Mammary epithelial cell (primary cell): ENCODE data around the gene HELT.

Experiments used
- CTCF ChIP-seq, 2 donors: IDR thresholded peaks in 1 of 2; conservative IDR thresholded peaks in 1 of 2; 2 replicates each; pipeline ENCODE4 v1.5.1; 2011 to 2012; ENCODE audit warnings: inconsistent platforms in 2 of 2, low read length in 2 of 2, mild to moderate bottlenecking in 2 of 2, control low read depth in 1 of 2, low read depth in 1 of 2; ENCODE audit not compliant: insufficient read depth in 1 of 2; ENCODE audit errors: extremely low read depth in 1 of 2
- EZH2 ChIP-seq: IDR thresholded peaks from 2 replicates; pipeline ENCODE4 v1.6.1; 2012; ENCODE audit warnings: low read length, inconsistent platforms, borderline replicate concordance

GRCh38 chr4:185033950-185034349 is 15.7 kb downstream of the HELT start:
- TF ChIP-seq EZH2, result no peak
- TF ChIP-seq CTCF (conservative IDR thresholded peaks at IDR 0.05 in 1 of 2, IDR thresholded peaks at IDR 0.05 in 1 of 2; ENCODE audit: extremely low read depth in 1 of 2, insufficient read depth in 1 of 2, low read depth in 1 of 2, low read length in 2 of 2), result no peak
